Peyer's patch (tissue), 4 donors: ENCODE data around the gene TMEM8B.
"Not testable (repeated sequence)": the region's sequence is repeated elsewhere in the genome, so short reads cannot be mapped to it uniquely, and the experiment has no call there.

Experiments used
- POLR2A ChIP-seq, 2 donors: fragments of 450-650 bp; IDR thresholded peaks; one replicate each; pipeline ENCODE4 v1.5.1; 2017; ENCODE audit warnings: antibody characterized with exemption in 2 of 2, mild to moderate bottlenecking in 2 of 2, moderate library complexity in 2 of 2
- TF ChIP-seq, protein P1 (sequence below), 6 experiments: fragments of 450-650 bp in 4 of 6; fragments of 200-600 bp in 2 of 6; sonication (generic) in 1 of 6; IDR thresholded peaks; one replicate each; pipeline ENCODE4 v1.5.1; 2017 to 2019; ENCODE audit warnings: antibody characterized with exemption in 6 of 6, mild to moderate bottlenecking in 3 of 6, moderate library complexity in 1 of 6

GRCh38 chr9:35897376-35898099 lies 68.5 kb downstream of the TMEM8B start:
- TF ChIP-seq POLR2A (IDR thresholded peaks at IDR 0.05) = not testable (repeated sequence)
- TF ChIP-seq, protein P1, sequence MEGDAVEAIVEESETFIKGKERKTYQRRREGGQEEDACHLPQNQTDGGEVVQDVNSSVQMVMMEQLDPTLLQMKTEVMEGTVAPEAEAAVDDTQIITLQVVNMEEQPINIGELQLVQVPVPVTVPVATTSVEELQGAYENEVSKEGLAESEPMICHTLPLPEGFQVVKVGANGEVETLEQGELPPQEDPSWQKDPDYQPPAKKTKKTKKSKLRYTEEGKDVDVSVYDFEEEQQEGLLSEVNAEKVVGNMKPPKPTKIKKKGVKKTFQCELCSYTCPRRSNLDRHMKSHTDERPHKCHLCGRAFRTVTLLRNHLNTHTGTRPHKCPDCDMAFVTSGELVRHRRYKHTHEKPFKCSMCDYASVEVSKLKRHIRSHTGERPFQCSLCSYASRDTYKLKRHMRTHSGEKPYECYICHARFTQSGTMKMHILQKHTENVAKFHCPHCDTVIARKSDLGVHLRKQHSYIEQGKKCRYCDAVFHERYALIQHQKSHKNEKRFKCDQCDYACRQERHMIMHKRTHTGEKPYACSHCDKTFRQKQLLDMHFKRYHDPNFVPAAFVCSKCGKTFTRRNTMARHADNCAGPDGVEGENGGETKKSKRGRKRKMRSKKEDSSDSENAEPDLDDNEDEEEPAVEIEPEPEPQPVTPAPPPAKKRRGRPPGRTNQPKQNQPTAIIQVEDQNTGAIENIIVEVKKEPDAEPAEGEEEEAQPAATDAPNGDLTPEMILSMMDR (IDR thresholded peaks at IDR 0.05) = not testable (repeated sequence)
